ENCODE measurements around the gene ZNF888. TPM values are rescaled to one million over a fixed set of nuclear protein-coding genes. Genes with fewer than 3 reads are reported as not detected.
A peak's percentile ranks its signal among the peaks of the same experiment; 100 is the strongest.

The ZNF888 gene
- total RNA-seq = 39.0 TPM

- DNase-seq (ENCODE audit: low spot score) = peak; percentile 92
Observed at GRCh38 chr19:52922841-52923777, at the start of gene ZNF888. ZNF888 (minus strand) TSS chr19:52923428; CDS start chr19:52917873, 5,555 bp downstream.

GRCh38 chr19:52967772-52968171, 44.5 kb upstream of the ZNF888 start:
- DNase-seq (ENCODE audit: low spot score) = no peak

GRCh38 chr19:52963247-52963618, 40.0 kb upstream of the ZNF888 start:
- DNase-seq (ENCODE audit: low spot score) = no peak

GRCh38 chr19:52962394-52963246, 39.4 kb upstream of the ZNF888 start, which contains the start of gene ZNF816:
ZNF816 (minus strand) TSS chr19:52962881; CDS start chr19:52956089, 6,792 bp downstream.
- DNase-seq (ENCODE audit: low spot score) = peak; percentile 99

- DNase-seq (ENCODE audit: low spot score) = no peak
Observed at GRCh38 chr19:52961981-52962380, 38.8 kb upstream of the ZNF888 start.

- no peak for DNase-seq (ENCODE audit: low spot score)
Observed at GRCh38 chr19:52959613-52960295, 36.5 kb upstream of the ZNF888 start.

- no peak for DNase-seq (ENCODE audit: low spot score)
Observed at GRCh38 chr19:52957591-52957990, 34.4 kb upstream of the ZNF888 start.

- DNase-seq (ENCODE audit: low spot score) = no peak
Observed at GRCh38 chr19:52956917-52957316, 33.7 kb upstream of the ZNF888 start.

- DNase-seq (ENCODE audit: low spot score) = no peak
Observed at GRCh38 chr19:52949422-52949821, 26.2 kb upstream of the ZNF888 start.

GRCh38 chr19:52948025-52948770, 25.0 kb upstream of the ZNF888 start:
- no peak for DNase-seq (ENCODE audit: low spot score)

GRCh38 chr19:52946322-52947310, 23.4 kb upstream of the ZNF888 start:
- DNase-seq (ENCODE audit: low spot score) = peak; percentile 86

- no peak for DNase-seq (ENCODE audit: low spot score)
Observed at GRCh38 chr19:52945652-52946321, 22.6 kb upstream of the ZNF888 start.

GRCh38 chr19:52944703-52945493, 21.7 kb upstream of the ZNF888 start:
- peak; percentile 74 for DNase-seq (ENCODE audit: low spot score)

- DNase-seq (ENCODE audit: low spot score) = no peak
Observed at GRCh38 chr19:52943884-52944643, 20.8 kb upstream of the ZNF888 start.

GRCh38 chr19:52943134-52943883, 20.1 kb upstream of the ZNF888 start:
- no peak for DNase-seq (ENCODE audit: low spot score)

- DNase-seq (ENCODE audit: low spot score) = peak; percentile 95
Observed at GRCh38 chr19:52942386-52943133, 19.3 kb upstream of the ZNF888 start.

Data from mucosa of gallbladder (tissue), 1 donor.